T-helper 2 cell (primary cell): ENCODE measurements around the gene TRERF1.
"Not testable (repeated sequence)": the region's sequence is repeated elsewhere in the genome, so short reads cannot be mapped to it uniquely, and the experiment has no call there.

Source experiments
- DNase-seq, 5 experiments: peaks; one replicate each; pipeline versions ENCODE4 v3.0.0 to v3.0.0-alpha.2; 2012 to 2022

TRERF1 gene

DNA sequence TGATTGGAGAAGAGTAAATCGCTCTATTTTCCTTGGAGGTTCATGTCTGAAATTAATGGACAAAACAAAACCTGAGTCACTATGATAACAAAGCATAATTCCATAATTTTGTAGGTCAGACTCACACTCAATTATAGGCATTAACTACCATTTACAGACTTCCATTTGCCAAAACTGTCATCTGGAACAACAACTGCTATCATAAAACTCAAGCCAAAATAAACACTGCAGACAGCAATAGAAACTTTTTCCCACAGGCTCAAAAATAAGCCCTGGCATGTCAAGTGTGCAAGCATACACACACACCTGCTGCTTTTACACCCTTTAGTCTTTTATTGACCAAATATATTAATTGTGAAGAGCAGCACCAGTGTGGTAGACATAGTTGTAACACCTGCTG lies 241.2 kb downstream of the TRERF1 start:
- no peak for DNase-seq

DNA sequence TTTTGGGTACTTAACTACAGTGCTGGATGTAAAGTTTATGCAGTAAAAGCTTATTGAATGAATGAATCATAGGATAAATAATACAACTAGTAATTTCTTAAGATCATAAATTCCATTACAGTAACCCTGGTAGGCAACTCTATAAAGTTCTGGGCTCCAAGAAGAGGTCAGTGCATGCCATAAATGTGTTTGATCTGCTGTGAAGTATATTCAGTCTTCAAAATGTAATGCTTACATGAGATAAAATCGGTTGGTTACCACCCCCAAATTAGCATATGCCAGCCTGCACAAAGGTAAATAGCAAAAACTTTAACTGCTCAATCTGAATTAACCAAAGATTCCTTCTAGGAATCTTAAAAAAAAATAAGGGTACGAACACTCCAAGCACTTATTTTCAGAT lies 244.2 kb downstream of the TRERF1 start:
- DNase-seq: not testable (repeated sequence)

DNA sequence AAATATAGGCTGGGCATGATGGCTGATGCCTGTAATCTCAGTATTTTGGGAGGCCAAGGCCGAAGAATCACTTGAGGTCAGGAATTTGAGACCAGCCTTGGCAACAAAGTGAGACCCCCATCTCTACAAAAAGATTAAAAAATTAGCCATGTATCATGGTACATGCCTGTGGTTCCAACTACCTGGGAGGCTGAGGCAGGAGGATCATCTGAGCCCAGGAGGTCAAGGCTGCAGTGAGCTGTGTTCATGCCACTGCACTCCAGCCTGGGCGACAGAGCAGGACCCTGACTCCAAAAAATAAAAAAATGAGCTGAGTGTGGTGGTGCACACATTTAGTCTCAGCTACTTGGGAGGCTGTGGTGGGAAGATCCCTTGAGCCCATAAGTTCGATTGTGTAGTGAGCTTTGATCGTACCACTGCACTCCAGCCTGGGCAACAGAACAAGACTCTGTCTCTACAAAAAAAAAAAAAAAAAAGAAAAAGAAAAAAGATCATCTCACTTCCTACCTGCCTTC lies 246.9 kb downstream of the TRERF1 start:
- DNase-seq: no peak

GRCh38 chr6:42203183-42203582 lies 248.5 kb downstream of the TRERF1 start:
- no peak for DNase-seq

DNA sequence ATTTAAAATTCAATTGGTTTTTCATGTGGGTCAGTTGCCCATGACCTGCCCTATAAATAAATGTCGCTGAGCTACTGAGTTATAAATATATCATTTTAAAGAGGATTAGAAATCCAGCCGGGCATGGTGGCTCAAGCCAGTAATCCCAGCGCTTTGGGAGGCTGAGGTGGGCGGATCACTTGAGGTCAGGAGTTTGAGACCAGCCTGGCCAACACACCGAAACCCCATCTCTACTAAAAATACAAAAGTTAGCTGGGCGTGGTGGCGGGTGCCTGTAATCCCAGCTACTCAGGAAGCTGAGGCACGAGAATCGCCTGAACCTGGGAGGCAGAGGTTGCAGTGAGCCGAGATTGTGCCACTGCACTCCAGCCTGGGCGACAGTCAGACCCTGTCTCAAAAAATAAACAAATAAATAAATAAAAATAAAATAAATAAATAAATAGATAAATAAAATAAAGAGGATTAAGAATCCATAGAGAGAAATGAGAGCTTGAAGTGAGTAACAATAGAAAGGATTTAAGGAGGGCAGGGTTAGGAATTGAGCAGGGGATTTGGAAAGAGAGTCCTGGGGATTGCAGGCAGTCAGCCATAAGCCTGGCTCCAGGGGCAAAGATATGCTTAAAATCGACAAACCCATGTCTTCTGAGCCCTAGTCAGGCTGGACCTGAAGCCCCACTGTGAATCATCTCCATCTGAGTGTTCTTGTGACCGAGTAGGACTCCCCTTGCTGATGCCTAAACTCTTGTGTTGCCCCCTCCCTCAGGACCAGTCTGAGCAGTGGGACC lies 249.4 kb downstream of the TRERF1 start:
- DNase-seq: not testable (repeated sequence)

DNA sequence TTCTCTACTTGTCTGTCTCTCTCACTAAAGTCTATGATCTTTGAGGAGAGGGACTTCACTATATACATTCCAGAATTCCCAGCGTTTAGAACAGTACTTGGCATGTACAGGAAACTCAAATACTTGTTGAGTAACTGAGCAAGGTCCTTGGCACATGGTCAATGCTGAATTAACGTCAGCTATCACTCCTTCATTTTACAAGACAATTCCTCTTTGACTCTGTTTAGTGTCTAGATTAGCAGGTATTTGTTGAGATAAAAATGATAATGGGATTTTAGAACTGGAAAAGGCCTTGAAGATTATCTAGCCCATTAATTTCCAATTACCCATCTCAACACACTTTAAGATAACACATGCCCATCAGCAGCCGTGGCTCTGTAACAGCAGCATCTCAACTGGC lies 250.3 kb downstream of the TRERF1 start:
- no peak for DNase-seq

DNA sequence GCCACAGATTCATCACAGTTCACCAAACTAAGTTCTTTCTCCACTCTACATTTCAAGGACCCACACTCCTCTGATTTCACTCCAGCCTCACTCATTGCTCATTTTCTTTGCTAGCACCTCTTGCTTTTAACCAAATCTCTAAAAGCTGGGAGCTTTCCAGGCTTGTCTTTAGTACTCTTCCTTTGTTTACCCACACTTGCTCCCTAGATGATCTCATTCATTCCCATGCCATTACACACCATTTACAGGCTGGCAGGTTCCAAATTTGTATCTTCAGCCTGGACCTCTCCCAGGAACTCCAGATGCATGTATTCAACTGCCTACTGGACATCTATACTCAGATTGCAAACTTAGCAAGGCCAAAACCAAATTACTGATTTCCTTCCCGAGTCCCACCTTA lies 251.7 kb downstream of the TRERF1 start:
- no peak for DNase-seq

DNA sequence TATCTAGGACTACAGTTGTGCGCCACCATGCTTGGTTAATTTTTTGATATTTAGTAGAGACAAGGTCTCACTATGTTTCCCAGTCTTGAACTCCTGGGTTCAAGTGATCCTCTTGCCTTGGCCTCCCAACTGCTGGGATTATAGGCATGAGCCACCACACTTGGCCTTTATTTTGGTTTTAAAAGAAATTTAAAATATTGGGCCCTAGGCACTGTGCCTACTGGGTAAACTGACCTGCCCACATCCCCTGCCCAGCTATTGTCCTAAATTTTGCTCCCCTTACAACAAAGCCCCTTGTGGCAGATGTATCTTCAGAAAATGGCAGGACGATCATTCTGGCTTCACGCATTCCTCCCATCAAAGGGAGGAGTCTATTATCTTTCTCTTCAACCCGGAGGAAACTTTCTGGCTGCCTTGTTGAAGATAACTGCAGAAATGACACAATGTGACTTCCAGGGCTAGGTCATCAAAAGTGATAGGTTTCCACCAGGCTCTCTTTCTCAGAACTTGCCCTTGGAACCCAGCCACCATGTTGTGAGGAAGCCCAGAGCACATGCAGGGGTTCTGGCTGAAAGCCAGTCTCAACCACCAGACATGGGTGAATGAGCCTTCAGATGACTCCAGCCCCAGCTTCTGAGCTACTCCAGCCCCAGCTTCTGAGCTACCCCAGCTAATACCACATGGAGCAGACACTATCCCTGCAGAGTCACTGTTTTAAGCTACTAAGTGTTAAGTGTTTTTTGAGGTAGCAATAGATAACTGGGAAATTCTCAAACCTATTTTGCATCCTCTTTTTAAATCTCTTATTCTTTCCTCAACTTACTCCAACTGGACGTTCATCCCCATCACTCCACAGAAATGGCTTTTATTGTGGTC lies 252.4 kb downstream of the TRERF1 start:
- no peak for DNase-seq

GRCh38 chr6:42197555-42198362 lies 254.0 kb downstream of the TRERF1 start:
- DNase-seq: peak in 1 of 5 experiments; percentile 29

DNA sequence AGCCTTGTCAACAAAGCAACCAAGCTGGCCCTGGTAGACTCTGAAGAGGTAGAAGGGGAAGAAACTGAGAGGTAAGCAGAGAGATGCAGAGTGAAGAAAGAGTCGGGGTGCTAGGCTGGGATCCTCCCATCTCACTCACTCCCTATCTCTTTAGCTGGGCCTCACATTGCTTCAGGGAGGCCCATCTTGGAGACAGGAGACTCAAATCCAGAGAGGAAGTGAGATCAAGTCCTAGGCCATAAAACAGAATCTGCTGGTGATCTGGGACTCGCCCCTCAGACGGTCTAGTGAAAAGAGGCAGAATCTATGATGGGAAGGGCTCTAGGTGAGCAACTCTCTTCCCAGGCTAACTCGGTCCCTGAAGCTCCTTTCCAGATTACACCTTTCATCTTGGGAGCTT lies 256.3 kb downstream of the TRERF1 start:
- no peak for DNase-seq

GRCh38 chr6:42194056-42194455 lies 257.7 kb downstream of the TRERF1 start:
- no peak for DNase-seq

- DNase-seq: no peak
These were observed 258.2 kb downstream of the TRERF1 start for GRCh38 chr6:42193491-42193894.

GRCh38 chr6:42192385-42192784 lies 259.3 kb downstream of the TRERF1 start:
- DNase-seq: not testable (repeated sequence)

- DNase-seq: no peak
These were observed 261.1 kb downstream of the TRERF1 start for GRCh38 chr6:42190554-42191183.

GRCh38 chr6:42188406-42188805 lies 263.3 kb downstream of the TRERF1 start:
- DNase-seq: no peak

GRCh38 chr6:42185597-42185996 lies 266.1 kb downstream of the TRERF1 start:
- no peak for DNase-seq

- no peak for DNase-seq
These were observed 267.3 kb downstream of the TRERF1 start for GRCh38 chr6:42184475-42184874.

DNA sequence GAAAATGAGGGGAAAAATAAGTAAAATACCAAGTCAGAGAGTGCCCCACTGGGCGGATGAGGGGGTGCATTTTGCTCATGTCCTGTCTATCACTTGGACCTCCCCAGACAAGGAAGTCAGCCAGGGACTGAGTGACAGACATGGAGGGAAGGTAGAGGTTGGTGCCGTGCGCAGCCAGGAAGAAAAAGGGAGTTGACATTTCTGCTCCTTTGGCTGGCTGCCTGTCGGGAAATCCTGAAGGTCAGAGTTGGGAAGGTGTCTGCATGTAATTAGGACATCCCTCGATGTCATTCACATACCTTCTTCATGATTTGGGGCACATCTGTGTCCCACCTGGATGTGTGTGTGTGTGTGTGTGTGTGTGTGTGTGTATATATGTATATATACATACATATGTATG lies 269.6 kb downstream of the TRERF1 start:
- no peak for DNase-seq

- DNase-seq: no peak
These were observed 271.8 kb downstream of the TRERF1 start for GRCh38 chr6:42179945-42180313.

- DNase-seq: no peak
These were observed 272.3 kb downstream of the TRERF1 start for GRCh38 chr6:42179261-42179944.

DNA sequence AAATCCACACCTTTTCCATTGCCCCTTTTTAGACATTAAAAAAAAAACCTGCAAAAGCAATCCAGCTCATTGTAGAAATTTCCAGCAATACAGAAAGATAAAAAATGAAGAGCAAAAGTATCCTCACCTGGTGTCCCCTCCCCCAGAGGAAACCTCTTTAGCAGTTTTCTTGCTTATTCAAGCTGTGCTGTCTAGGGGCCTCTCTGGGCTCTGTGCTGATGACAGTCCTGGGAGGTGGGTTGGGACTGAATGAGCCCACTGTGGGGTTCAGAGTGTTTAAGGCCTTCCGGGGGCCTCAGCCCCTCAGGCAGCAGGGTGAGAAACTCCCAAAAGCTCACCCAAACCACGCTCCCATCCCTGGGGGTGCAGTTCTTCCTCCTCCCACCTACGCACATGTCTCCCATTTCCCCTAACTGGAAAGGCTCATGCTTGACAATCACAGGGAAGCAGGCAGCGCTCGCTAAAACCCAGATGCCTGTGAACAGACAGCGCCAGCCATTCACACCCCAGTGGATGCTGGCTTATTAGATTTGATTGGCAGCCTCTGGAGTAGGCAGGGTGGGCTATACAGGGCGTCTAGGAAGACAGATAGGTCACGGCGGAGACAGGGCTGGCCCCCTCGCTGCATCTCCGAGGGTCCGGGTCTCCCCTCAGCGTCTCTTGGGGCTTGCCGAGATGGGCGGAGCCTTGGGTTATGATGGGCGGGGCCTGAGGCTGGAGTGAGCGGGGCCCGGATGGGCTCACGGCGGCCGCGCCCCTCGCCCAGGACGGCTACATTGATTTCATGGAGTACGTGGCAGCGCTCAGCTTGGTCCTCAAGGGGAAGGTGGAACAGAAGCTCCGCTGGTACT lies 274.0 kb downstream of the TRERF1 start:
- no peak for DNase-seq
